ENCODE measurements around the gene NECAB2.

NECAB2 gene

DNA sequence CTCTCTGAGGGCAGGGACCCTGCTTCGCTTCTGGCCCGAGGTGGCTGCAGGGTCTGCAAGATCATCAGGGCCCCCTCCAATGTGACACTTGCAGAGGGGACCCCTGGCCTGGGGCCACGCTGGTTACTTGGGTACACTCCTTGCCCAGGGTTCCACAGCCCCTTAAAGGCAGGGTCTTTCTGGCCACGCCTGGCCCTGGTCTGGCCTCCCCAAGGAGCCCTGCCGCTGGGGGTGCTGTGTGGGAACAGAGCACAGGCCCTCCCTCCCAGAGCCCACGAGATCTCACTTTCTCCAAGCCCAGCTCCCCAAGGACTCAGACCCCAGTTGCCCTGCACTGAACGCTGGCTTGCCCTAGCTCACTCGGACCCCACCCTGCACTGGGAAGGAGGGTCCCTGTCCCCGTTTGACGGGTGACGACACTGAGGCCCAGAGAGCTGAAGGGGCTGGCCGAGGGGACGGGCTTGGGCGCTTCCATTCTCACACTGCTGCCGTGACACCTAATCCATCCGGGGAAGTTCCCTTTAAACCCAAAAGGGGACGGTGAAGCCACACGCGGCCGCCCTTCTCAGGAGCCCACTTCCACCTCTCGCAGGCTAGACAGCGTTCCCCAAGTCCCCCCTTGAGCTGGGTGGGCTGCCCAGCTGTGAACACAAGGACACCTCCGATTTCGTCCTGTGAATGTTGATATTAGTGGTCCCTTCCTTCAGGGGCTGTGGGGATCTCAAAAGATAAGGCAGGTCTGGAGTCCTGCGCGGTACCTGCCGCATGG is 41.9 kb upstream of the NECAB2 start:
- Histone ChIP-seq H3K27ac (no peak overlapping the region), H3K36me3 (peaks cover 9 to 56% (median 11%) of the 10 kb centered on the region in 3 donors), H3K27me3 (no peaks in the 10 kb centered on the region), H3K9me3 (no peaks in the 10 kb centered on the region), H3K4me1 (peaks cover 0 to 11% (median 9%) of the 10 kb centered on the region in 4 donors), H3K4me3 (no peak overlapping the region)
- no peak for DNase-seq
- intact Hi-C loops (cut with DNase I; ENCODE audit: low total_unique reads) = no loop called here
- TF ChIP-seq, protein P1, sequence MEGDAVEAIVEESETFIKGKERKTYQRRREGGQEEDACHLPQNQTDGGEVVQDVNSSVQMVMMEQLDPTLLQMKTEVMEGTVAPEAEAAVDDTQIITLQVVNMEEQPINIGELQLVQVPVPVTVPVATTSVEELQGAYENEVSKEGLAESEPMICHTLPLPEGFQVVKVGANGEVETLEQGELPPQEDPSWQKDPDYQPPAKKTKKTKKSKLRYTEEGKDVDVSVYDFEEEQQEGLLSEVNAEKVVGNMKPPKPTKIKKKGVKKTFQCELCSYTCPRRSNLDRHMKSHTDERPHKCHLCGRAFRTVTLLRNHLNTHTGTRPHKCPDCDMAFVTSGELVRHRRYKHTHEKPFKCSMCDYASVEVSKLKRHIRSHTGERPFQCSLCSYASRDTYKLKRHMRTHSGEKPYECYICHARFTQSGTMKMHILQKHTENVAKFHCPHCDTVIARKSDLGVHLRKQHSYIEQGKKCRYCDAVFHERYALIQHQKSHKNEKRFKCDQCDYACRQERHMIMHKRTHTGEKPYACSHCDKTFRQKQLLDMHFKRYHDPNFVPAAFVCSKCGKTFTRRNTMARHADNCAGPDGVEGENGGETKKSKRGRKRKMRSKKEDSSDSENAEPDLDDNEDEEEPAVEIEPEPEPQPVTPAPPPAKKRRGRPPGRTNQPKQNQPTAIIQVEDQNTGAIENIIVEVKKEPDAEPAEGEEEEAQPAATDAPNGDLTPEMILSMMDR (IDR thresholded peaks at IDR 0.05) = no peak

DNA sequence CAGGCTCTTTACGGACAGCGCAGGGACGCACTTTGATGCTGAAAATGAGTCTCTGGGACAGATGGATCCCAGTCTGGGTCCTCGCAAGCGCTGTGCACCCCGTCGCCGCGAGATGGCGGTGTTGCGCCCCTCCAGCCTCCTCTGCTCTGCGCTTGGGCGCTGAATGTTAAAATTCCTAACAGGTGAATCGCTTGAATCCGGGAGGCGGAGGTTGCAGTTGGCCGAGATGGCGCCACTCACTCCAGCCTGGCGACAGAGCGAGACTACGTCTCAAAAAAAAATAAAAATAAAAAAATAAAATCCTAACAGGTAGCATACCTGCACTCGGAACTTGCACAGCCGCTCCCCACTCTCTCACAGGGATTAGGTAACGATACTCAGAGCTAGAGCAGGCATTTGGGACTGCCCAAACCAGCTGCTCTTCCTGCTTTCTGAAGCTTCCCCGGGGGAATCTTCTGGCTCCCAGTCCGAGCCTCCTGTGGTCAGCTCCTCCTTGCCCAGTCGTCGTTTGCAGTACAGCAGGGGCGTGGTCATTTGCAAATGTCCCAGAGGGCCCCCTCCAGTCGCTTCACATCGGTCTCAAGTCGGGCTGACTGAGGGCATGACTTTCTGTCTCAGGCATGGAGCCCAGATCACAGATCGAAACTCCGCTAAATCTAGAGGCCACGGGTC is 41.2 kb upstream of the NECAB2 start:
- Histone ChIP-seq H3K36me3 (peaks cover 9 to 49% (median 11%) of the 10 kb centered on the region in 3 donors), H3K4me1 (peaks cover 0 to 11% (median 9%) of the 10 kb centered on the region in 4 donors), H3K27me3 (no peaks in the 10 kb centered on the region), H3K9me3 (no peaks in the 10 kb centered on the region), H3K27ac (no peak overlapping the region), H3K4me3 (no peak overlapping the region)
- peak; percentile 53 to 80 for DNase-seq
- intact Hi-C loops (cut with DNase I; ENCODE audit: low total_unique reads) = no loop called here
- TF ChIP-seq, protein P1 (IDR thresholded peaks at IDR 0.05) = peak; percentile 74 to 97

DNA sequence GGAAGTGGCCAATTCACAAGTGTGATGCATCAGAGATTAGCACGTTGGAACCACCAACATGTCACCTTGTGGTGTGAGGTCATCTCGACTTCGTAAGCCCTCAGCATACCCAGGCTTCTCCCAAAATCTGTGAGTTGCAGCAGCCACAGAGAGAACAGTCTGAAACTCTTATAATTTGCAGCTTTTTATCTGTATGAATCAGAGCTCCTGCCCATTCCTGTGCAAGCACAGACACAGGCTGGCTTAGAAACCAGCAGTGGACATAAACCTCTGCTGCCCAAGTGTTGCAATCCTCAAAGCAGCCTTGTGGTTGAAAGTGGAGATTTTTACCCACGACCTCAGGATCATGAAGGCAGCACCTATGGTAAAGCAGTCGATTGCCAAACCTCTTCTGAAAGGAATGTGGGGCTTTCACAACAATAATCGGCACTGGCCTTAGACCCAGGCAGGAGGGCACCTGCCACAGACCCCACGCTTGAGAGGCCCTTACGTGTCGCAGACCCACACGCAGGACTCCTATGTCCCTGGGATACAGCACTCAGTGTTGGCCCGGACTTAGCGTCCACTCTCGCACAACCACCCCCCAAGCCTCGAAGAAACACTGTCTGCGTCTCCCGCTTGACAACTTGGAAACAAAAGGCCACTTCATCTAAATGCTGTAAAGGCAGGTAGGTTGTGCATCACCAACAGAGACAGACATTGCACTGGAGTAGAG is 39.5 kb upstream of the NECAB2 start:
- TF ChIP-seq, protein P1 (IDR thresholded peaks at IDR 0.05) = no peak
- no peak for DNase-seq
- intact Hi-C loops (cut with DNase I; ENCODE audit: low total_unique reads) = no loop called here
- Histone ChIP-seq H3K4me3 (no peak overlapping the region), H3K27ac (no peak overlapping the region), H3K27me3 (no peaks in the 10 kb centered on the region), H3K4me1 (peaks cover 0 to 11% (median 9%) of the 10 kb centered on the region in 4 donors), H3K36me3 (peaks cover 9 to 33% (median 11%) of the 10 kb centered on the region in 3 donors), H3K9me3 (no peaks in the 10 kb centered on the region)

DNA sequence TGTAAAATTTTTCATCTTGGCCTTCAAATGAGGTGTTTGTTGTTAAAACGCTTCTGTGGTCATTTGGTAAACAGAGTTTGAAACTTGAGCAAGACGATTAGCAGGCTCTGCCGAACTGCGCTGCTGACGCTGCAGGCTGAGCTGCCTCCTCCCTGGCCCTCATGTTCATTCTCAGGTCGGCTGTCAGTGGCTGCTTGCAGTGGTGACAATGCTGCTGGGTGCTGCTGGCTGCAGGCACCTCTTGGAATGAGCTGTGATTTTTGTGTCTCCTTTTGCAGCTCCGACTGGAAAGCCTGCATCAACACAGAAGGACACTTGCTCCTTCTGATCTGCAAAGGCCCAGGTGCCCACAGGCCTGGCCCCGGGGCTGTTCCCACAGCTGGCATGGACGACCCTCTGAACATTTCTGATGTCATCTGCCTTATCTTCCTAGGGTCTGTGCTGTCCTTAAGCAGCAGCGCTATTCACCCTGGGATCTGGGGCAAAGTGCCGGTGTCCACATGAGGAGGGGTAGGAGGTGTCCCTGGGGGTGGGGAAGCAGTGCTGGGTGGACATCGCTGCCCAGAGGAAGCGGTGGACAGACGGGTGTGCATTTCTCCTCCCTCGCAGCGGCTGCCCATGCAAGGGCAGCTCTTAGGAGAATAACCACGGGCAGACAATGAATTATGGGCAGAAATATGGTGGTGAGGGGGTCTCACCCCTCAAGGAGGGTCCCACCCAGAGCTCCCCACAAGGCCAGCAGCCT is 38.1 kb upstream of the NECAB2 start:
- peaks cover 0 to 11% (median 9%) of the 10 kb centered on the region in 4 donors for H3K4me1 ChIP-seq
- no peaks in the 10 kb centered on the region for H3K27me3 ChIP-seq
- intact Hi-C loops (cut with DNase I; ENCODE audit: low total_unique reads) = no loop called here
- DNase-seq = no peak
- TF ChIP-seq, protein P1 (IDR thresholded peaks at IDR 0.05) = no peak
- H3K9me3 ChIP-seq = no peaks in the 10 kb centered on the region
- H3K36me3 ChIP-seq = peaks cover 6 to 18% (median 9%) of the 10 kb centered on the region in 3 donors
- no peak overlapping the region for H3K4me3 ChIP-seq
- H3K27ac ChIP-seq = no peak overlapping the region

Data from tibial artery (tissue), 4 donors.